Measurements from ENCODE around the gene IFNA5. TPM values are rescaled to one million over a fixed set of nuclear protein-coding genes. Genes with fewer than 3 reads are reported as not detected.

IFNA5 gene
- total RNA-seq, 1 experiment from 2014 or later = not detected

- no peak for DNase-seq (ENCODE audit: low spot score)
Observed at GRCh38 chr9:21294364-21294774, 10.7 kb downstream of the IFNA5 start.

- DNase-seq (ENCODE audit: low spot score) = no peak
Observed at GRCh38 chr9:21289848-21290247, 15.3 kb downstream of the IFNA5 start.

DNA sequence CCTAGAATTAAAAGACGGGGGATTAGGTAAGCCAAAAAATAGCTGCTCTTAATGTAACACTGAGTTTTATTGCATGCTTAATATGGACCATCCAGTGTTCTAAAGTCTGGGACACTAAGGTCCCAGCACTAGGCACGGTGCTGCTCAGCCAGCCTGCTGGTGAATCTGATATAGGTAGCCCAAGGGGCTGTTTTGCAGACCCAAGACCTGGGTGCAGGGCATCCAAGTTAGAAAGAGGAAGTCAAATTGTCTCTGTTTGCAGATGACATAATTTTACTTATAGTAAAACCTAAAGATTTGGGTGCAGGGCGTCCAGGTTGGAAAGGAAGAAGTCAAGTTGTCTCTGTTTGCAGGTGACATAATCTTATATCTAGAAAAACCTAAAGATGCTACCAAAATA lies 17.8 kb downstream of the IFNA5 start:
- no peak for DNase-seq (ENCODE audit: low spot score)

DNA sequence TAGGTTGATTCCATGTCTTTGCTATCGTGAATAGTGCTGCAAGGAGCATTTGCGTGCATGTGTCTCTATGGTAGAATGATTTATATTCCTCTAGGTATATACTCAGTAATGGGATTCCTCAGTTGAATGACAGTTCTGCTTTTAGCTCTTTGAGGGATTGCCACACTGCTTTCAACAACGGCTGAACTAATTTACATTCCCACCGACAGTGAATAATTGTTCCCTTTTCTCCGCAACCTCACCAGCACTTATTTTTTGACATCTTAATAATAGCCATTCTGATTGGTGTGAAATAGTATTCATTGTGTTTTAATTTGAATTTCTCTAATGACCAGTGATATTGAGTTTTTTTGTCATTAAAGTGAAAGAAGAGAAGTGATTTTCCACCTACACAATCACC lies 18.5 kb downstream of the IFNA5 start:
- DNase-seq (ENCODE audit: low spot score) = no peak

DNA sequence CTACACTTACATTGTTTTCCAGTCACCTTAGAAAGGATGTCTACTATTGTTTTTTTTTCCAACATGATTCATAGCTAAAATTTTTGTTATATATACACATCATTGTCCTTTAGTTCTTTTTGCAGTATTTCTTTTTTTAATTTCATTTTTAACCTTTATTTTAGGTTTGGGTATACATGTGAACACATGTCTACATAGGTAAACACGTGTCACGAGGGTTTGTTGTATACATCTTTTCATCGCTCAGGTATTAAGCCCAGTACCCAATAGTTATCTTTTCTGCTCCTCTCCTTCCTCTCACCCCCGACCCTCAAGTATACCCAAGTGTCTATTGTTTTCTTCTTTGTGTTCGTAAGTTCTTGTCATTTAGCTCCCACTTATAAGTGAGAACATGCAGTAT lies 19.0 kb downstream of the IFNA5 start:
- DNase-seq (ENCODE audit: low spot score) = no peak

GRCh38 chr9:21281275-21281674 lies 23.8 kb downstream of the IFNA5 start:
- DNase-seq (ENCODE audit: low spot score) = no peak

DNA sequence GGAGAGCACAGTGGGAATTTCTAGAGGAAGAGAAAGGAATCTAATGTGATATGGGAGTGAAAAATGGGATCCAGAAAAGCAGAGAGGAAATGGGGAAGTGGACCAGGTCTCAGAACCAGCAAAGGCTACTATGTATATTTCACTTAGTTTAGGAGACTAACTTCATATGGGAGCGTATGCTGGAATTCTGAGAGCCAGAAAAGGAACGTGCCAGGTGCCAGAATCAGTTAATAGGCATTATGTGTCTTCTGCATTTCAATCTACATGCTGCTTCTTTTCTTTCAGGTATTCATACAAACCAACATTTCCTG lies 36.8 kb downstream of the IFNA5 start:
- no peak for DNase-seq (ENCODE audit: low spot score)

- no peak for DNase-seq (ENCODE audit: low spot score)
Observed at GRCh38 chr9:21267485-21268346, 37.4 kb downstream of the IFNA5 start.

DNA sequence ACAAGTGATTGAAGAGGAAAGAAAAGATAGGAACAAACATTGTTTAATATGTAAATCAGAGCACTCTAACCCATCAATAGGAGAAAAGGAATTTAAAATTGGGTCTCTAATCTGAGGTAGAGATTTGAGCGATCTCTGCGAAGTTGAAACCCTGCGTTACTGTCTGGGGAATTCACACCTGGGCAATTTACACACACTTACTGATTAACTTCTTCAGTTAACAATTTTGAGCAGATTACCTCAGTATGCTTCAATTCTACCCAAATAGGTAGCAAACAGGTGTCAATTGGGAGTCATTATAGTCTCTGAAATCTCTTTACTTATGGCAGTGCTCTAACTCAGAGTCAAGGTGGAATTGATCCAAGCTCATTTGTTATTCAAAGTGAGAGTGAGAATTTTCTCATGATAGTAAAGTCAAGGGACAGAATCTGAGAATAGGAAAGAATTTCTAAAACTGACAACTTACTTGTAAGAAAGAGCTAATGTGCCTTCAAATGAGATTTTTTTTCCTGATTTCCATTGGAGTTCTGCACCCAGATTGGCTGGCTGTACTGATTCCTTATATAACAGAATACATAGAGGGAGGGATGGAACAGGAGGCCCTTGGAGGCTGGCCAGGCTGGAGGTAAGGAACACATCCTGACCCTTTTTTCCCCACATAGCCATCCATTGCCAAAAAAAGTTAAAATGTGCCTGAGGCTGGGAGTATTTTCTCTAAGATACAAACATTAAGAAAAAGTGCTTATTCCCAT lies 38.2 kb downstream of the IFNA5 start:
- DNase-seq (ENCODE audit: low spot score) = no peak

GRCh38 chr9:21265421-21266189 lies 39.5 kb downstream of the IFNA5 start:
- DNase-seq (ENCODE audit: low spot score) = no peak

DNA sequence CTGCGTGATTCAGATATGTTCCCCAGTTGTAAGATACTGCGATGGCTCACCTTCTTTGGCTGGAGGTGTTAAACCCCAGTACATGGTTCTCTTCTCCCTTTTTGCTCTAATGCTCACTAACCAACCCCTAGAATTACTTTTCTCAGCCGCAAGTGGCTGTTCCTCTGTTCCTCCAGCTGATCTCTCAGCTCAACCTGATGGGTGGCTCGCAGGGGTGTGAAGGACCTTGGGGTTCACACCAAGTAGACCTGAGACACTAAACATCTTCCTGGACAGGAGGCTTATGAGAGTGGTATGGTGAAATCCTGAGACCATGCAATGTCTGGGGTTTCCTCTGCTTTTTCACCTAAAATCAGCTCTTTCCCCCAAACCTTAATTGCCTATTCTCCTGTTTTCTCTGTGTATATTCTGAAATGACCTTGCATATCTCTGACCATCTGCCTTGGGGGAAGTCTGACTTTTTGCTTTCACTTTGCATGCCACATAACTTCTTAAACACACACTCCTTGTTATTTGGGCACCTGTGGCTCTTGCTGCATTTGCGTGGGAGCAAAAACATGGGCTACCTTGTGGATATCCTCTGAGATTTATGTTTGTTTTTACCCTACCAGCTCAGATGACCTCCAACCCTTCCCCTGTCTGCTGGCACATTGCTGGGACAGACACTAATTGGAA lies 49.4 kb downstream of the IFNA5 start:
- DNase-seq (ENCODE audit: low spot score) = no peak

Other genes with a start within 250 kb of the IFNA5 start
- gene IFNB1, start 227.4 kb downstream of the IFNA5 start, total RNA-seq (2014; rRNA removed; shearing (Covaris generic)) = not detected in 2 replicates
- not detected in 2 replicates for gene IFNW1, start 163.5 kb downstream of the IFNA5 start, total RNA-seq (2014; rRNA removed; shearing (Covaris generic))
- 0.15 TPM in 1 of 2 replicates, not detected in the other for gene IFNA21, start 138.7 kb downstream of the IFNA5 start, total RNA-seq (2014; rRNA removed; shearing (Covaris generic))
- 0.27 TPM in 1 of 2 replicates, not detected in the other for gene IFNA4, start 117.7 kb downstream of the IFNA5 start, total RNA-seq (2014; rRNA removed; shearing (Covaris generic))
- gene IFNA7, start 103.1 kb downstream of the IFNA5 start, total RNA-seq (2014; rRNA removed; shearing (Covaris generic)) = not detected in 2 replicates
- gene IFNA10, start 98.2 kb downstream of the IFNA5 start, total RNA-seq (2014; rRNA removed; shearing (Covaris generic)) = not detected in 2 replicates
- gene IFNA16, start 88.0 kb downstream of the IFNA5 start, total RNA-seq (2014; rRNA removed; shearing (Covaris generic)) = not detected in 2 replicates
- not detected in 2 replicates for gene IFNA17, start 77.1 kb downstream of the IFNA5 start, total RNA-seq (2014; rRNA removed; shearing (Covaris generic))
- gene IFNA14, start 65.3 kb downstream of the IFNA5 start, total RNA-seq (2014; rRNA removed; shearing (Covaris generic)) = 0.31 TPM in 1 of 2 replicates, not detected in the other
- 0.06 TPM in 1 of 2 replicates, not detected in the other for gene KLHL9, start 30.1 kb upstream of the IFNA5 start, total RNA-seq (2014; rRNA removed; shearing (Covaris generic))
- not detected in 2 replicates for gene IFNA6, start 45.6 kb upstream of the IFNA5 start, total RNA-seq (2014; rRNA removed; shearing (Covaris generic))
- not detected in 2 replicates for gene IFNA13, start 62.7 kb upstream of the IFNA5 start, total RNA-seq (2014; rRNA removed; shearing (Covaris generic))
- not detected in 2 replicates for gene IFNA2, start 80.1 kb upstream of the IFNA5 start, total RNA-seq (2014; rRNA removed; shearing (Covaris generic))
- not detected in 2 replicates for gene IFNA8, start 103.8 kb upstream of the IFNA5 start, total RNA-seq (2014; rRNA removed; shearing (Covaris generic))
- not detected in 2 replicates for gene IFNA1, start 135.1 kb upstream of the IFNA5 start, total RNA-seq (2014; rRNA removed; shearing (Covaris generic))
- not detected in 2 replicates for gene IFNE, start 177.0 kb upstream of the IFNA5 start, total RNA-seq (2014; rRNA removed; shearing (Covaris generic))

Data from H4 (cell line).